ENCODE results near the gene SPTLC3.

Gene SPTLC3

GRCh38 chr20:13029687-13030375, 21.1 kb downstream of the SPTLC3 start:
- FAIRE-seq: peak; percentile 71
- DNase-seq (ENCODE audit: low spot score): peak; percentile 87

GRCh38 chr20:13031751-13032150, 23.0 kb downstream of the SPTLC3 start:
- DNase-seq (ENCODE audit: low spot score) (no peak), FAIRE-seq (no peak)

GRCh38 chr20:13034115-13034514, 25.3 kb downstream of the SPTLC3 start:
- DNase-seq (ENCODE audit: low spot score) (no peak), FAIRE-seq (no peak)

- FAIRE-seq (no peak), DNase-seq (ENCODE audit: low spot score) (no peak)
Observed at GRCh38 chr20:13034936-13035335, 26.2 kb downstream of the SPTLC3 start.

GRCh38 chr20:13035399-13036152, 26.8 kb downstream of the SPTLC3 start:
- no peak for DNase-seq (ENCODE audit: low spot score)
- FAIRE-seq: no peak

GRCh38 chr20:13037727-13038126, 29.0 kb downstream of the SPTLC3 start:
- no peak for DNase-seq (ENCODE audit: low spot score)
- no peak for FAIRE-seq

- FAIRE-seq (no peak), DNase-seq (ENCODE audit: low spot score) (no peak)
Observed at GRCh38 chr20:13041574-13042457, 33.0 kb downstream of the SPTLC3 start.

GRCh38 chr20:13042458-13042794, 33.7 kb downstream of the SPTLC3 start:
- no peak for FAIRE-seq
- no peak for DNase-seq (ENCODE audit: low spot score)

- DNase-seq (ENCODE audit: low spot score): no peak
- FAIRE-seq: no peak
Observed at GRCh38 chr20:13046409-13046808, 37.6 kb downstream of the SPTLC3 start.

GRCh38 chr20:13054011-13054410, 45.2 kb downstream of the SPTLC3 start:
- DNase-seq (ENCODE audit: low spot score) (no peak), FAIRE-seq (no peak)

GRCh38 chr20:13058666-13059389, 50.1 kb downstream of the SPTLC3 start:
- DNase-seq (ENCODE audit: low spot score) (no peak), FAIRE-seq (no peak)

- no peak for DNase-seq (ENCODE audit: low spot score)
- no peak for FAIRE-seq
Observed at GRCh38 chr20:13059398-13060136, 50.8 kb downstream of the SPTLC3 start.

GRCh38 chr20:13060327-13060726, 51.6 kb downstream of the SPTLC3 start:
- no peak for DNase-seq (ENCODE audit: low spot score)
- FAIRE-seq: no peak

- FAIRE-seq (no peak), DNase-seq (ENCODE audit: low spot score) (no peak)
Observed at GRCh38 chr20:13061381-13061780, 52.6 kb downstream of the SPTLC3 start.

GRCh38 chr20:13062789-13063188, 54.0 kb downstream of the SPTLC3 start:
- no peak for DNase-seq (ENCODE audit: low spot score)
- no peak for FAIRE-seq

GRCh38 chr20:13068336-13068735, 59.6 kb downstream of the SPTLC3 start:
- no peak for FAIRE-seq
- no peak for DNase-seq (ENCODE audit: low spot score)

- no peak for DNase-seq (ENCODE audit: low spot score)
- no peak for FAIRE-seq
Observed at GRCh38 chr20:13081877-13082276, 73.1 kb downstream of the SPTLC3 start.

- no peak for FAIRE-seq
- no peak for DNase-seq (ENCODE audit: low spot score)
Observed at GRCh38 chr20:13082378-13082777, 73.6 kb downstream of the SPTLC3 start.

- FAIRE-seq: no peak
Observed at GRCh38 chr20:13085275-13085674, 76.5 kb downstream of the SPTLC3 start.

GRCh38 chr20:13089950-13090469, 81.2 kb downstream of the SPTLC3 start:
- no peak for DNase-seq (ENCODE audit: low spot score)
- FAIRE-seq: no peak

More at GRCh38 chr20:13085275-13085674, 76.5 kb downstream of the SPTLC3 start:
- no peak for DNase-seq (ENCODE audit: low spot score)

Data from urothelium cell line (cell line).